Stomach (tissue), 19 donors: ENCODE measurements around the gene LIN37. TPM values are rescaled to one million over a fixed set of nuclear protein-coding genes. Genes with fewer than 3 reads are reported as not detected.

Source experiments
- DNase-seq, 2 donors: peaks; one replicate each; pipeline versions ENCODE4 v3.0.0 to v3.0.0-alpha.2; 2013 to 2019
- H3K27ac ChIP-seq, 5 donors: fragments of 200-600 bp in 4 of 5; sonication (generic) in 4 of 5; one replicate each; pipeline ENCODE4 v1.5.1; 2013 to 2019; ENCODE audit warnings: mild to moderate bottlenecking in 1 of 5, moderate library complexity in 1 of 5
- H3K27me3 ChIP-seq, 3 donors: fragments of 200-600 bp; sonication (generic); one replicate each; pipeline ENCODE4 v1.5.1; 2017 to 2019; ENCODE audit warnings: mixed run types in 1 of 3
- H3K36me3 ChIP-seq, 4 donors: fragments of 200-600 bp; sonication (generic); 1 replicate in 3 of 4; 2 replicates in 1 of 4; pipeline ENCODE4 v1.5.1; 2016 to 2019
- H3K4me1 ChIP-seq, 4 donors: fragments of 200-600 bp; sonication (generic); one replicate each; pipeline ENCODE4 v1.5.1; 2016 to 2019
- H3K4me3 ChIP-seq, 4 donors: fragments of 200-600 bp; sonication (generic) in 3 of 4; one replicate each; pipeline ENCODE4 v1.5.1; 2016 to 2019; ENCODE audit warnings: mild to moderate bottlenecking in 1 of 4
- H3K9me3 ChIP-seq, 4 donors: fragments of 200-600 bp; sonication (generic); one replicate each; pipeline ENCODE4 v1.5.1; 2016 to 2019
- EP300 ChIP-seq: sonication (generic); formaldehyde crosslinking; IDR thresholded peaks from one replicate; pipeline ENCODE4 v1.6.1; 2017; ENCODE audit warnings: antibody characterized with exemption
- POLR2A ChIP-seq, 4 donors: fragments of 450-650 bp; IDR thresholded peaks; one replicate each; pipeline ENCODE4 v1.6.1; 2016; ENCODE audit warnings: antibody characterized with exemption in 4 of 4, control low read depth in 2 of 4, mild to moderate bottlenecking in 1 of 4, moderate library complexity in 1 of 4
- POLR2AphosphoS5 ChIP-seq, 3 donors: sonication (generic); formaldehyde crosslinking; IDR thresholded peaks; one replicate each; pipeline ENCODE4 v1.6.1; 2016; ENCODE audit warnings: antibody characterized with exemption in 3 of 3
- WGBS, 5 donors: extraction: QIAGEN DNeasy Blood & Tissue Kit in 3 of 5; methylation state at CpG; one replicate each; pipeline versions ENCODE4 v1.1.5 to v1.1.7; 2013 to 2018; 5-methylcytosine and 5-hydroxymethylcytosine counted together
- intact Hi-C: fragments of 100-400 bp; cut with DNase I; formaldehyde crosslinking; loops from one replicate; pipeline ENCODE4 v1.15.1; 2023; ENCODE audit warnings: low total_unique reads
- long read RNA-seq, 10 donors: transcript quantifications; one replicate each; lab custom pipeline, GENCODE V29; 2026
- polyA plus RNA-seq, 3 donors: library from polyadenylated mRNA; stranded (reverse); fragments of 200-250 nt; gene quantifications; one replicate each; pipeline ENCODE4 v1.2.3, GENCODE V29; 2013
- total RNA-seq, 5 donors: library from RNA; depleted of rRNA; stranded (reverse); fragments of >200 nt; gene quantifications; one replicate each; pipeline versions ENCODE4 v1.1.0 to v1.2.3, GENCODE V29; 2014 to 2016
- TF ChIP-seq, protein P1 (sequence below), 7 experiments: fragments of 450-650 bp in 4 of 7; fragments of 200-600 bp in 3 of 7; sonication (generic) in 3 of 7; IDR thresholded peaks; one replicate each; pipeline ENCODE4 v1.5.1; 2016 to 2019; ENCODE audit warnings: antibody characterized with exemption in 7 of 7, control low read depth in 2 of 7, mild to moderate bottlenecking in 1 of 7
- donor health status: healthy with polysubstance abuse.
- donor health status: Bipolar disorder and iron deficiency.
- donor health status: healthy.

LIN37 gene, protein sequence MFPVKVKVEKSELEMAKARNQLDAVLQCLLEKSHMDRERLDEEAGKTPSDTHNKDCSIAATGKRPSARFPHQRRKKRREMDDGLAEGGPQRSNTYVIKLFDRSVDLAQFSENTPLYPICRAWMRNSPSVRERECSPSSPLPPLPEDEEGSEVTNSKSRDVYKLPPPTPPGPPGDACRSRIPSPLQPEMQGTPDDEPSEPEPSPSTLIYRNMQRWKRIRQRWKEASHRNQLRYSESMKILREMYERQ
- 10 to 100 TPM in 3 of 5 donors, 1 to 10 TPM in 2; 2.3 to 26.5 (median 17.9) TPM for total RNA-seq
- 10 to 100 TPM; 21.5 to 44.9 (median 29.2) TPM for polyA plus RNA-seq
- long read RNA-seq, donor 1, result 0 reads
- long read RNA-seq, donor 2, result 0 reads
- long read RNA-seq, donor 3, partial matches to known transcripts, result 0 of 1 reads
- long read RNA-seq, donor 3, other reads (novel, unspliced or antisense), result 0 of 1 reads
- long read RNA-seq, donor 4, result 0 reads
- long read RNA-seq, donor 5, partial matches to known transcripts, result 0 of 2 reads
- long read RNA-seq, donor 5, other reads (novel, unspliced or antisense), result 0 of 2 reads
- long read RNA-seq, donor 6, result 0 reads
- long read RNA-seq, donor 7, partial matches to known transcripts, result 0 of 1 reads
- long read RNA-seq, donor 7, other reads (novel, unspliced or antisense), result 0 of 1 reads
- long read RNA-seq, donor 8, result 0 reads
- long read RNA-seq, donor 9, partial matches to known transcripts, result 0 of 3 reads
- long read RNA-seq, donor 9, other reads (novel, unspliced or antisense), result 0 of 3 reads
- long read RNA-seq, donor 10, partial matches to known transcripts, result 0 of 1 reads
- long read RNA-seq, donor 10, other reads (novel, unspliced or antisense), result 0 of 1 reads

DNA sequence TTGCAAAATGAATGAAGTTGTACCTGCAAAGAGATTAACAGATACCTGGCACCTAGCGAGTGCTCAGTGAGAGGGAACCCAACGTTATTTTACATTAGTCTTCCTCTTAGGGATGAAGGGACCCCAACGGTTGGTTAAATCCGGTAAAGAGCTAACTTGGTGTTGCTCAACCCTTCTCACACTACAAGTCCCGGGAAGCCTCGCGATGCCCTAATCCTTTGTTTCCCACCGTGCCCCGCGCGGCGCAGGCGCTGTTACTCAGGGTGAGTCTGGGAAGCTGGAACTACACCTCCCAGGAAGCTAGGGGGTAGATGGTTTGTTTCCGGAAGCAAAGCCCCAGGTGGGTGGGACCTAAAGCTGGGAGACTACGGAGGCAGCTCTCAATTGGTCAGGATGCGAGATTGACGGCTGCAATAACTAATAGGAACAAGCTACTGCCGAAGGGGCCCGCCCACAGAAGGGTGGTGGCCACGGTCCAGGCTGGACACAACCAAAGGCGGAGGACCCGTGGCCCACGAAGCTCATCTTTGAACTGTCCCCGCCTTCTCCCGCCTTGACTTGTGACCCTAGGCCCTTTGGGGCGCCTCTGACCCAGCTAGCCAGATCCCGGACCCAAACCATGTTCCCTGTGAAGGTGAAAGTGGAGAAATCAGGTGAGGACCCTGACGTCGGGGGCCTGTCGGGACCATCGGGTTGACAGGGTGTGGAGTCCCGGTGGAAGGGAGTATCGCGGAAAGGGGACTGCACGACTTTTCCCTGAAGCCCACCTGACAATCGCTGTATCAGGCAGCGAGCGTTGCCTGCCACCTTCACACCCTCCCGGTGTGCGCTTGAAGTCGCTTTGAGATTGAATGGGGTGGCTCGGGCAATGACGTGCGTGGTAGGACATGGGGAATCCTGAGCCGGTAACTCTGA lies at the start of gene LIN37:
LIN37 (plus strand) TSS at position 471 of the 915 bp plus-strand sequence; CDS start at position 620, 149 bp downstream.
- Histone ChIP-seq H3K36me3 (peaks cover 9 to 25% (median 21%) of the 10 kb centered on the region in 4 donors), H3K4me3 (peak within 1 kb of the TSS; percentile 81 to 97 (median 90)), H3K4me1 (peaks cover 32 to 62% (median 46%) of the 10 kb centered on the region in 4 donors), H3K27ac (peak within 1 kb of the TSS; percentile 74 to 88 (median 86)), H3K9me3 (no peaks in the 10 kb centered on the region), H3K27me3 (no peaks in the 10 kb centered on the region)
- DNase-seq, result peak; percentile 99 to 100
- intact Hi-C loops, result no loop called here
- WGBS, 5 donors, result 0 to 1% (median 0%) methylated on average over 44 to 45 of the region's 45 CpGs
- TF ChIP-seq POLR2AphosphoS5 (IDR thresholded peaks at IDR 0.05) (peak; percentile 77 to 93 (median 93)), EP300 (no peak), POLR2A (IDR thresholded peaks at IDR 0.05) (peak in 1 of 4 donors; percentile 83)
- TF ChIP-seq, protein P1, sequence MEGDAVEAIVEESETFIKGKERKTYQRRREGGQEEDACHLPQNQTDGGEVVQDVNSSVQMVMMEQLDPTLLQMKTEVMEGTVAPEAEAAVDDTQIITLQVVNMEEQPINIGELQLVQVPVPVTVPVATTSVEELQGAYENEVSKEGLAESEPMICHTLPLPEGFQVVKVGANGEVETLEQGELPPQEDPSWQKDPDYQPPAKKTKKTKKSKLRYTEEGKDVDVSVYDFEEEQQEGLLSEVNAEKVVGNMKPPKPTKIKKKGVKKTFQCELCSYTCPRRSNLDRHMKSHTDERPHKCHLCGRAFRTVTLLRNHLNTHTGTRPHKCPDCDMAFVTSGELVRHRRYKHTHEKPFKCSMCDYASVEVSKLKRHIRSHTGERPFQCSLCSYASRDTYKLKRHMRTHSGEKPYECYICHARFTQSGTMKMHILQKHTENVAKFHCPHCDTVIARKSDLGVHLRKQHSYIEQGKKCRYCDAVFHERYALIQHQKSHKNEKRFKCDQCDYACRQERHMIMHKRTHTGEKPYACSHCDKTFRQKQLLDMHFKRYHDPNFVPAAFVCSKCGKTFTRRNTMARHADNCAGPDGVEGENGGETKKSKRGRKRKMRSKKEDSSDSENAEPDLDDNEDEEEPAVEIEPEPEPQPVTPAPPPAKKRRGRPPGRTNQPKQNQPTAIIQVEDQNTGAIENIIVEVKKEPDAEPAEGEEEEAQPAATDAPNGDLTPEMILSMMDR (IDR thresholded peaks at IDR 0.05), result peak in 2 of 7 experiments; percentile 32 to 59

- H3K36me3 ChIP-seq, result no peaks in the 10 kb centered on the region
- H3K27me3 ChIP-seq, result peaks cover 0 to 17% (median 0%) of the 10 kb centered on the region in 3 donors
- peak; percentile 98 to 99 for DNase-seq
- intact Hi-C loops, result no loop called here
- H3K4me3 ChIP-seq, result peak overlapping the region; percentile 60 to 73 (median 66)
- peaks cover 0 to 17% (median 16%) of the 10 kb centered on the region in 4 donors for H3K4me1 ChIP-seq
- no peaks in the 10 kb centered on the region for H3K9me3 ChIP-seq
- TF ChIP-seq POLR2AphosphoS5 (IDR thresholded peaks at IDR 0.05) (peak; percentile 45 to 64 (median 59)), EP300 (no peak), POLR2A (IDR thresholded peaks at IDR 0.05) (no peak)
- TF ChIP-seq, protein P1 (IDR thresholded peaks at IDR 0.05), result peak in 1 of 7 experiments; percentile 4
- WGBS, 5 donors, result 0 to 1% (median 0%) methylated on average over 37 to 50 of the region's 50 CpGs
- peak overlapping the region; percentile 60 to 81 (median 76) for H3K27ac ChIP-seq
Observed at GRCh38 chr19:35702223-35703012, 46.0 kb upstream of the LIN37 start.

GRCh38 chr19:35703343-35703742 lies 45.0 kb upstream of the LIN37 start:
- Histone ChIP-seq H3K4me1 (peaks cover 0 to 17% (median 16%) of the 10 kb centered on the region in 4 donors), H3K27ac (peak overlapping the region in 1 of 5 donors; percentile 49), H3K27me3 (peaks cover 0 to 17% (median 0%) of the 10 kb centered on the region in 3 donors), H3K9me3 (no peaks in the 10 kb centered on the region), H3K36me3 (no peaks in the 10 kb centered on the region), H3K4me3 (peak overlapping the region in 1 of 4 donors; percentile 71)
- DNase-seq, result no peak
- 43 to 57% (median 47%) methylated on average over 8 to 9 of the region's 9 CpGs for WGBS, 5 donors
- TF ChIP-seq POLR2AphosphoS5 (IDR thresholded peaks at IDR 0.05) (no peak), POLR2A (IDR thresholded peaks at IDR 0.05) (no peak), EP300 (no peak)
- TF ChIP-seq, protein P1 (IDR thresholded peaks at IDR 0.05), result no peak
- intact Hi-C loops, result no loop called here
